Measurements from ENCODE around the gene TVP23B.
"Not testable (repeated sequence)": the region's sequence is repeated elsewhere in the genome, so short reads cannot be mapped to it uniquely, and the experiment has no call there.

DNA sequence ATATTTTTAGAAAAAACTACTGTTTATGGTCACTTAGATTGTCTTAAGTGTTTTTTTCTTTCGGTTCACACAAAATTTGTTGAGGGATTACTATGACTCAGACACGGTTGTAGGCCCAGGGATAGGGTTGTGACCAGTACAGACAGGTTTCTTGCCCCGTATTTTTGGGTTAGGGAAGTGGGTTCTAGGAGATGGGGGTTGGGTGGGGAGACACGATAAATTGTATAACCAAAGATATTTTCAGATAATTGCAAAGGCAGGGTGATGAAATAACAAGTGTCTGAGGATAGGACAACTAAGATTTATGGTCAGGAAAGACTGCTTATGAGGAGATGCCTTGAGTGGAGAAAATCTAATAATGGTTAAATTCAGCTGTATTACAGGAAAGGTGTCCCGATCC, 822 bp downstream of the TVP23B start:
- TF ChIP-seq, protein P1, sequence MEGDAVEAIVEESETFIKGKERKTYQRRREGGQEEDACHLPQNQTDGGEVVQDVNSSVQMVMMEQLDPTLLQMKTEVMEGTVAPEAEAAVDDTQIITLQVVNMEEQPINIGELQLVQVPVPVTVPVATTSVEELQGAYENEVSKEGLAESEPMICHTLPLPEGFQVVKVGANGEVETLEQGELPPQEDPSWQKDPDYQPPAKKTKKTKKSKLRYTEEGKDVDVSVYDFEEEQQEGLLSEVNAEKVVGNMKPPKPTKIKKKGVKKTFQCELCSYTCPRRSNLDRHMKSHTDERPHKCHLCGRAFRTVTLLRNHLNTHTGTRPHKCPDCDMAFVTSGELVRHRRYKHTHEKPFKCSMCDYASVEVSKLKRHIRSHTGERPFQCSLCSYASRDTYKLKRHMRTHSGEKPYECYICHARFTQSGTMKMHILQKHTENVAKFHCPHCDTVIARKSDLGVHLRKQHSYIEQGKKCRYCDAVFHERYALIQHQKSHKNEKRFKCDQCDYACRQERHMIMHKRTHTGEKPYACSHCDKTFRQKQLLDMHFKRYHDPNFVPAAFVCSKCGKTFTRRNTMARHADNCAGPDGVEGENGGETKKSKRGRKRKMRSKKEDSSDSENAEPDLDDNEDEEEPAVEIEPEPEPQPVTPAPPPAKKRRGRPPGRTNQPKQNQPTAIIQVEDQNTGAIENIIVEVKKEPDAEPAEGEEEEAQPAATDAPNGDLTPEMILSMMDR (IDR thresholded peaks at IDR 0.05) = not testable (repeated sequence)
- not testable (repeated sequence) for TF ChIP-seq POLR2AphosphoS5, TCF7L2 (IDR thresholded peaks at IDR 0.05; ENCODE audit: low read depth, low read length)

Measured in Panc1 (cell line).